HepG2 (cell line): ENCODE data around the gene NOL4L.

Experiments
- CHD2 ChIP-seq: IDR thresholded peaks from 2 replicates; pipeline ENCODE4 v1.6.1; 2011; ENCODE audit warnings: low read depth, low read length, improper control_type of control experiment
- CHD4 ChIP-seq: fragments of 200-600 bp; sonication (generic); IDR thresholded peaks from 2 replicates; pipeline ENCODE4 v1.7.0; 2017; ENCODE audit warnings: mild to moderate bottlenecking, low read length, borderline replicate concordance
- EHMT2 ChIP-seq: fragments of 200-600 bp; sonication (generic); IDR thresholded peaks from 2 replicates; pipeline ENCODE4 v1.7.0; 2017; ENCODE audit warnings: antibody characterized with exemption, low read depth, low read length, borderline replicate concordance
- ELF4 ChIP-seq: sonication (generic); formaldehyde crosslinking; IDR thresholded peaks from 2 replicates; pipeline ENCODE4 v1.5.0; 2020; ENCODE audit warnings: missing genetic modification reagents, mild to moderate bottlenecking, moderate library complexity, borderline replicate concordance
- GATAD2A ChIP-seq: IDR thresholded peaks from 2 replicates; pipeline ENCODE4 v1.6.1; 2016
- HOXD1 ChIP-seq: sonication (generic); formaldehyde crosslinking; IDR thresholded peaks from 2 replicates; pipeline ENCODE4 v1.5.0; 2020; ENCODE audit warnings: missing genetic modification reagents
- RNF2 ChIP-seq: fragments of 450-650 bp; conservative IDR thresholded peaks from 2 replicates; pipeline ENCODE4 v1.6.1; 2016; ENCODE audit warnings: low read depth
- ZBTB7B ChIP-seq: sonication (generic); formaldehyde crosslinking; IDR thresholded peaks from 2 replicates; pipeline ENCODE4 v1.4.0; 2020; ENCODE audit warnings: missing genetic modification reagents
- TF ChIP-seq, protein P1 (sequence below): sonication (generic); formaldehyde crosslinking; IDR thresholded peaks from 2 replicates; pipeline ENCODE4 v1.5.0; 2020; ENCODE audit warnings: mild to moderate bottlenecking, missing genetic modification reagents, moderate library complexity
- TF ChIP-seq, protein P2 (sequence below): sonication (generic); formaldehyde crosslinking; IDR thresholded peaks from 2 replicates; pipeline ENCODE4 v1.4.0; 2020; ENCODE audit warnings: missing genetic modification reagents

DNA sequence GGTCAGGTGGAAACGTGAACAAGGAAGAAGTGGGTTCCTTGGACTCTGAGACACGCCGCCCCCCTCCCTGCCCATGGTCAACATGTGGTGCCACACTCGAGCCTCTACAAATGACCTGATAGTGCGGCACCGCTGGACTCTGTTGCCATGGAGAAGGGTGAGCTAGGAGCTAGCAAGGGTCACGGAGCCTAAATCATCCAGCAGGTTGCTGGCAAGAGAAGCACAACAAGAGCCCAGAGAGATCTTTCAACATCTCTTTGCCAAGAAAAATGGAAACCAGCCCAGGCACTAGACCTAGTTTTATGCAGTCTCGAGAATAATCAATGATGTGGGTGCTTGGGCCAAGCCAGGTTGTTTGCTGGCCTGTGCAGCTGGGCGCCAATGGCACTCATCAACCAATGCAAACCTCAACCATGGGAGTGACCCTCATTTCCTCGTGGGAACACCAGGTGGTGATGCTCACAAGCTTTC is 69.5 kb downstream of the NOL4L start:
- TF ChIP-seq EHMT2 = no peak
- TF ChIP-seq, protein P1, sequence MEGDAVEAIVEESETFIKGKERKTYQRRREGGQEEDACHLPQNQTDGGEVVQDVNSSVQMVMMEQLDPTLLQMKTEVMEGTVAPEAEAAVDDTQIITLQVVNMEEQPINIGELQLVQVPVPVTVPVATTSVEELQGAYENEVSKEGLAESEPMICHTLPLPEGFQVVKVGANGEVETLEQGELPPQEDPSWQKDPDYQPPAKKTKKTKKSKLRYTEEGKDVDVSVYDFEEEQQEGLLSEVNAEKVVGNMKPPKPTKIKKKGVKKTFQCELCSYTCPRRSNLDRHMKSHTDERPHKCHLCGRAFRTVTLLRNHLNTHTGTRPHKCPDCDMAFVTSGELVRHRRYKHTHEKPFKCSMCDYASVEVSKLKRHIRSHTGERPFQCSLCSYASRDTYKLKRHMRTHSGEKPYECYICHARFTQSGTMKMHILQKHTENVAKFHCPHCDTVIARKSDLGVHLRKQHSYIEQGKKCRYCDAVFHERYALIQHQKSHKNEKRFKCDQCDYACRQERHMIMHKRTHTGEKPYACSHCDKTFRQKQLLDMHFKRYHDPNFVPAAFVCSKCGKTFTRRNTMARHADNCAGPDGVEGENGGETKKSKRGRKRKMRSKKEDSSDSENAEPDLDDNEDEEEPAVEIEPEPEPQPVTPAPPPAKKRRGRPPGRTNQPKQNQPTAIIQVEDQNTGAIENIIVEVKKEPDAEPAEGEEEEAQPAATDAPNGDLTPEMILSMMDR = peak; percentile 34
- TF ChIP-seq CHD2 = no peak
- TF ChIP-seq ZBTB7B (CRISPR knock-in tag) = no peak
- TF ChIP-seq GATAD2A (CRISPR knock-in tag) = no peak
- no peak for TF ChIP-seq CHD4
- TF ChIP-seq ELF4 (CRISPR knock-in tag) = no peak
- TF ChIP-seq RNF2 = no peak
- TF ChIP-seq, protein P2, sequence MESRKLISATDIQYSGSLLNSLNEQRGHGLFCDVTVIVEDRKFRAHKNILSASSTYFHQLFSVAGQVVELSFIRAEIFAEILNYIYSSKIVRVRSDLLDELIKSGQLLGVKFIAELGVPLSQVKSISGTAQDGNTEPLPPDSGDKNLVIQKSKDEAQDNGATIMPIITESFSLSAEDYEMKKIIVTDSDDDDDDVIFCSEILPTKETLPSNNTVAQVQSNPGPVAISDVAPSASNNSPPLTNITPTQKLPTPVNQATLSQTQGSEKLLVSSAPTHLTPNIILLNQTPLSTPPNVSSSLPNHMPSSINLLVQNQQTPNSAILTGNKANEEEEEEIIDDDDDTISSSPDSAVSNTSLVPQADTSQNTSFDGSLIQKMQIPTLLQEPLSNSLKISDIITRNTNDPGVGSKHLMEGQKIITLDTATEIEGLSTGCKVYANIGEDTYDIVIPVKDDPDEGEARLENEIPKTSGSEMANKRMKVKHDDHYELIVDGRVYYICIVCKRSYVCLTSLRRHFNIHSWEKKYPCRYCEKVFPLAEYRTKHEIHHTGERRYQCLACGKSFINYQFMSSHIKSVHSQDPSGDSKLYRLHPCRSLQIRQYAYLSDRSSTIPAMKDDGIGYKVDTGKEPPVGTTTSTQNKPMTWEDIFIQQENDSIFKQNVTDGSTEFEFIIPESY (CRISPR knock-in tag) = no peak
- TF ChIP-seq HOXD1 (CRISPR knock-in tag) = no peak
